ENCODE data around the gene ATP5MC2. TPM values are rescaled to one million over a fixed set of nuclear protein-coding genes. Genes with fewer than 3 reads are reported as not detected.

ATP5MC2 gene
- total RNA-seq, 1 donor from 2014 or later: 330 TPM

- peaks cover 19% of the 10 kb centered on the region for H3K4me1 Mint-ChIP-seq
- ChIA-PET POLR2A (interaction anchor here (0.7 kb wide), 1 partner anchor 114 kb away, joined by 3 read pairs; no protein-coding TSS in a partner anchor), CTCF (no interaction called here)
- TF ChIP-seq CTCF (IDR thresholded peaks at IDR 0.05): no peak
- no peaks in the 10 kb centered on the region for H3K9me3 Mint-ChIP-seq
- no peak for DNase-seq
- no peak for ATAC-seq (ENCODE audit: low read depth)
- peaks cover 74% of the 10 kb centered on the region for H3K36me3 Mint-ChIP-seq (ENCODE audit: low read depth)
- no peaks in the 10 kb centered on the region for H3K27me3 Mint-ChIP-seq
- intact Hi-C loops (cut with micrococcal nuclease): no loop called here
- no peak overlapping the region for H3K27ac Mint-ChIP-seq
- H3K4me3 Mint-ChIP-seq: no peak overlapping the region
Observed at GRCh38 chr12:53670308-53670707, 5.6 kb downstream of the ATP5MC2 start.

- no peak for ATAC-seq (ENCODE audit: low read depth)
- Mint-ChIP-seq H3K27ac (no peak overlapping the region), H3K4me1 (no peaks in the 10 kb centered on the region), H3K4me3 (no peak overlapping the region), H3K27me3 (no peaks in the 10 kb centered on the region), H3K9me3 (no peaks in the 10 kb centered on the region), H3K36me3 (ENCODE audit: low read depth) (peaks cover 85% of the 10 kb centered on the region)
- intact Hi-C loops (cut with micrococcal nuclease): no loop called here
- no peak for TF ChIP-seq CTCF (IDR thresholded peaks at IDR 0.05)
- CTCF ChIA-PET: no interaction called here
- DNase-seq: no peak
- POLR2A ChIA-PET: interaction anchor here (0.7 to 1.1 kb wide), 2 partner anchors 9 kb away, joined by 6 to 9 read pairs; partner anchors contain the start of gene ATP5MC2
Observed at GRCh38 chr12:53667080-53667479, 8.8 kb downstream of the ATP5MC2 start.

GRCh38 chr12:53664936-53665335 lies 10.9 kb downstream of the ATP5MC2 start:
- POLR2A ChIA-PET: no interaction called here
- TF ChIP-seq CTCF (IDR thresholded peaks at IDR 0.05): no peak
- intact Hi-C loops (cut with micrococcal nuclease): no loop called here
- no peaks in the 10 kb centered on the region for H3K9me3 Mint-ChIP-seq
- H3K4me1 Mint-ChIP-seq: no peaks in the 10 kb centered on the region
- peaks cover 74% of the 10 kb centered on the region for H3K36me3 Mint-ChIP-seq (ENCODE audit: low read depth)
- no peaks in the 10 kb centered on the region for H3K27me3 Mint-ChIP-seq
- ATAC-seq (ENCODE audit: low read depth) (no peak), DNase-seq (no peak)
- H3K4me3 Mint-ChIP-seq: no peak overlapping the region
- CTCF ChIA-PET: no interaction called here
- H3K27ac Mint-ChIP-seq: no peak overlapping the region

GRCh38 chr12:53664191-53664590 lies 11.7 kb downstream of the ATP5MC2 start:
- no peak for TF ChIP-seq CTCF (IDR thresholded peaks at IDR 0.05)
- Mint-ChIP-seq H3K9me3 (no peaks in the 10 kb centered on the region), H3K36me3 (ENCODE audit: low read depth) (peaks cover 67% of the 10 kb centered on the region), H3K27me3 (no peaks in the 10 kb centered on the region), H3K4me3 (no peak overlapping the region), H3K27ac (no peak overlapping the region), H3K4me1 (no peaks in the 10 kb centered on the region)
- intact Hi-C loops (cut with micrococcal nuclease): no loop called here
- CTCF ChIA-PET: no interaction called here
- no peak for DNase-seq
- POLR2A ChIA-PET: no interaction called here
- ATAC-seq (ENCODE audit: low read depth): no peak

GRCh38 chr12:53660041-53660440 lies 15.8 kb downstream of the ATP5MC2 start:
- H3K27me3 Mint-ChIP-seq: no peaks in the 10 kb centered on the region
- peaks cover 32% of the 10 kb centered on the region for H3K36me3 Mint-ChIP-seq (ENCODE audit: low read depth)
- ATAC-seq (ENCODE audit: low read depth) (no peak), DNase-seq (no peak)
- no peaks in the 10 kb centered on the region for H3K4me1 Mint-ChIP-seq
- POLR2A ChIA-PET: no interaction called here
- no peak for TF ChIP-seq CTCF (IDR thresholded peaks at IDR 0.05)
- H3K27ac Mint-ChIP-seq: no peak overlapping the region
- no peaks in the 10 kb centered on the region for H3K9me3 Mint-ChIP-seq
- intact Hi-C loops (cut with micrococcal nuclease): no loop called here
- H3K4me3 Mint-ChIP-seq: no peak overlapping the region
- CTCF ChIA-PET: no interaction called here

Data from activated B cell treated with CpG ODN at 0.5 μM for 24 hours (primary cell).